IMR-90 (cell line): Measurements from ENCODE around the gene ZNF473. TPM values are rescaled to one million over a fixed set of nuclear protein-coding genes. Genes with fewer than 3 reads are reported as not detected.

Experiments used
- ATAC-seq: fragments of 200-7000 bp; cut with Tn5 transposase; 2 replicates; pipeline ENCODE4 v1.9.1; 2020; ENCODE audit warnings: low read depth, mild to moderate bottlenecking, moderate library complexity
- BruUV-seq: library from RNA; stranded (reverse); fragments of 400-500 nt; replicated peaks from 2 replicates; lab custom pipeline; 2021; lab: Mats Ljungman, UMichigan
- CTCF ChIA-PET: fragments of 300-600 bp; formaldehyde crosslinking; extraction: SDS; loops from one replicate; lab custom pipeline; 2021; ENCODE audit warnings: antibody characterized with exemption; lab: Yijun Ruan, JAX
- POLR2A ChIA-PET: fragments of 300-600 bp; sonication (Branson Sonifier 250); formaldehyde crosslinking; loops from one replicate; lab custom pipeline; 2022; ENCODE audit warnings: antibody characterized with exemption; ENCODE audit not compliant: unreplicated experiment; lab: Charles Lee
- DNase-seq: peaks from one replicate; pipeline ENCODE4 v3.0.0; 2013
- H2AFZ ChIP-seq: replicated peaks from 2 replicates; pipeline ENCODE3; 2013; ENCODE audit warnings: low read length, mild to moderate bottlenecking; ENCODE audit not compliant: poor library complexity
- H2AK5ac ChIP-seq: 2 replicates; pipeline ENCODE4 v1.6.1; 2013; ENCODE audit warnings: low read depth, low read length, inconsistent platforms
- H2AK9ac ChIP-seq: replicated peaks from 2 replicates; pipeline ENCODE3; 2013; ENCODE audit warnings: mild to moderate bottlenecking, low read depth, low read length, moderate library complexity; ENCODE audit not compliant: poor library complexity
- H2BK120ac ChIP-seq: 2 replicates; pipeline ENCODE4 v1.6.1; 2013; ENCODE audit warnings: low read depth, low read length, inconsistent platforms
- H2BK15ac ChIP-seq: 3 replicates; pipeline ENCODE4 v1.6.1; 2013; ENCODE audit warnings: low read depth, low read length, inconsistent platforms
- H2BK20ac ChIP-seq: 2 replicates; pipeline ENCODE4 v1.6.1; 2013; ENCODE audit warnings: low read depth, mild to moderate bottlenecking, inconsistent platforms, low read length, moderate library complexity
- H2BK5ac ChIP-seq: 2 replicates; pipeline ENCODE4 v1.6.1; 2013; ENCODE audit warnings: mild to moderate bottlenecking, low read depth, low read length, inconsistent platforms; ENCODE audit not compliant: poor library complexity, severe bottlenecking
- H3K14ac ChIP-seq: replicated peaks from 2 replicates; pipeline ENCODE4 v1.6.1; 2013; ENCODE audit warnings: low read depth, low read length, inconsistent platforms
- H3K18ac ChIP-seq: 2 replicates; pipeline ENCODE4 v1.6.1; 2013; ENCODE audit warnings: low read depth, low read length, control low read depth
- H3K23ac ChIP-seq: 2 replicates; pipeline ENCODE4 v1.6.1; 2013; ENCODE audit warnings: low read depth, low read length, inconsistent platforms
- H3K27ac ChIP-seq: 2 replicates; pipeline ENCODE4 v1.5.1; 2013; ENCODE audit warnings: mild to moderate bottlenecking, control low read depth, low read length; ENCODE audit not compliant: insufficient read depth
- H3K27me3 ChIP-seq: 2 replicates; pipeline ENCODE4 v1.6.1; 2013; ENCODE audit warnings: low read length; ENCODE audit not compliant: control insufficient read depth, insufficient read depth
- H3K36me3 ChIP-seq: 2 replicates; pipeline ENCODE4 v1.6.1; 2013; ENCODE audit warnings: low read length, mixed read lengths; ENCODE audit not compliant: control insufficient read depth, insufficient read depth
- H3K4ac ChIP-seq: 2 replicates; pipeline ENCODE4 v1.6.1; 2013; ENCODE audit warnings: low read depth, low read length, inconsistent platforms
- H3K4me1 ChIP-seq: 2 replicates; pipeline ENCODE4 v1.6.1; 2013; ENCODE audit warnings: low read length, mixed read lengths; ENCODE audit not compliant: control insufficient read depth, insufficient read depth
- H3K4me2 ChIP-seq: 2 replicates; pipeline ENCODE4 v1.6.1; 2013; ENCODE audit warnings: low read depth, mild to moderate bottlenecking, control low read depth, low read length, moderate library complexity
- H3K4me3 ChIP-seq: 2 replicates; pipeline ENCODE4 v1.5.1; 2013; ENCODE audit warnings: low read depth, mild to moderate bottlenecking, control low read depth, low read length, moderate library complexity; ENCODE audit not compliant: insufficient read depth
- H3K56ac ChIP-seq: 2 replicates; pipeline ENCODE4 v1.6.1; 2013; ENCODE audit warnings: low read length, inconsistent platforms; ENCODE audit not compliant: insufficient read depth; ENCODE audit errors: extremely low read depth
- H3K79me1 ChIP-seq, 2 experiments: 2 replicates each; pipeline ENCODE4 v1.6.1; 2013; ENCODE audit warnings: low read length in 2 of 2, inconsistent platforms in 1 of 2, low read depth in 1 of 2
- H3K9ac ChIP-seq: 2 replicates; pipeline ENCODE4 v1.6.1; 2013; ENCODE audit warnings: low read depth, low read length, control low read depth
- H3K9me1 ChIP-seq: 2 replicates; pipeline ENCODE4 v1.6.1; 2013; ENCODE audit warnings: low read length, inconsistent platforms; ENCODE audit not compliant: insufficient read depth
- H3K9me3 ChIP-seq: 2 replicates; pipeline ENCODE4 v1.6.1; 2013; ENCODE audit warnings: low read length; ENCODE audit not compliant: control insufficient read depth, insufficient read depth
- H4K20me1 ChIP-seq: 2 replicates; pipeline ENCODE4 v1.6.1; 2013; ENCODE audit warnings: low read length, inconsistent platforms; ENCODE audit not compliant: insufficient read depth
- H4K5ac ChIP-seq: 2 replicates; pipeline ENCODE4 v1.6.1; 2013; ENCODE audit warnings: mild to moderate bottlenecking, low read depth, low read length, control low read depth
- H4K8ac ChIP-seq, 2 experiments: 2 replicates each; pipeline ENCODE4 v1.6.1; 2013; ENCODE audit warnings: low read depth in 2 of 2, low read length in 2 of 2, control low read depth in 1 of 2, inconsistent platforms in 1 of 2
- H4K91ac ChIP-seq: 2 replicates; pipeline ENCODE4 v1.6.1; 2013; ENCODE audit warnings: low read depth, low read length, inconsistent platforms; ENCODE audit not compliant: insufficient read depth
- CHD1 ChIP-seq: IDR thresholded peaks from 2 replicates; pipeline ENCODE4 v1.6.1; 2012; ENCODE audit warnings: low read depth, low read length, improper control_type of control experiment
- CTCF ChIP-seq: conservative IDR thresholded peaks from 2 replicates; pipeline ENCODE4 v1.5.1; 2012; ENCODE audit warnings: mild to moderate bottlenecking, low read depth, low read length, improper control_type of control experiment
- RAD21 ChIP-seq: IDR thresholded peaks from 2 replicates; pipeline ENCODE4 v1.6.1; 2012; ENCODE audit warnings: low read length, improper control_type of control experiment
- RCOR1 ChIP-seq: IDR thresholded peaks from 2 replicates; pipeline ENCODE4 v1.6.1; 2012; ENCODE audit warnings: mild to moderate bottlenecking, low read length, improper control_type of control experiment; ENCODE audit not compliant: insufficient replicate concordance
- SMC3 ChIP-seq: fragments of 150-350 bp; IDR thresholded peaks from 2 replicates; pipeline ENCODE4 v1.6.1; 2016; ENCODE audit warnings: low read depth, mild to moderate bottlenecking, antibody characterized with exemption, low read length, moderate library complexity
- WGBS, 2 experiments: methylation state at CpG; one replicate each; pipeline versions ENCODE4 v1.1.5 to v1.1.7; 2013; ENCODE audit warnings: missing lambda C conversion rate in 2 of 2; ENCODE audit not compliant: insufficient read length in 1 of 2; ENCODE audit errors: extremely low coverage in 2 of 2; 5-methylcytosine and 5-hydroxymethylcytosine counted together
- dilution Hi-C: fragments of 300-500 bp; cut with HindIII; formaldehyde crosslinking; loops from one replicate; pipeline ENCODE4 v1.14.3; 2018; ENCODE audit warnings: low sequenced_read_pairs; ENCODE audit not compliant: unreplicated experiment
- in situ Hi-C: fragments of 300-500 bp; cut with MboI; formaldehyde crosslinking; loops from 3 replicates; pipeline ENCODE4 v1.14.3; 2019; ENCODE audit warnings: low sequenced_read_pairs, inconsistent platforms, mixed read lengths
- intact Hi-C: fragments of 100-400 bp; cut with micrococcal nuclease; formaldehyde crosslinking; loops from 2 replicates; pipeline ENCODE4 v1.10.0; 2022
- polyA plus RNA-seq, 3 experiments: library from polyadenylated mRNA; depleted of rRNA; stranded (reverse); fragments of >200 nt; gene quantifications; 2 replicates each; pipeline ENCODE4 v1.2.3, GENCODE V29; 2012; ENCODE audit warnings: low replicate concordance in 1 of 3
- total RNA-seq: library from RNA; depleted of rRNA; stranded (reverse); fragments of >200 nt; gene quantifications from 2 replicates; pipeline ENCODE4 v1.2.3, GENCODE V29; 2012

Gene ZNF473
- total and polyA plus RNA-seq, 2 of the 4 experiments (the other 2 are of a cell fraction): 4.5 to 13.3 TPM

- Histone ChIP-seq H3K9ac (no peak overlapping the region), H4K5ac (no peak overlapping the region), H4K20me1 (no peaks in the 10 kb centered on the region), H3K4me1 (no peaks in the 10 kb centered on the region), H2AFZ (no peak overlapping the region), H2BK15ac (no peak overlapping the region), H3K4me2 (no peak overlapping the region), H2BK5ac (no peak overlapping the region), H2AK9ac (no peak overlapping the region), H2AK5ac (no peak overlapping the region), H3K4me3 (no peak overlapping the region), H2BK20ac (no peak overlapping the region), H3K23ac (no peak overlapping the region), H3K36me3 (peaks cover 50% of the 10 kb centered on the region), H3K79me1 (no peaks in the 10 kb centered on the region; a peak in 1 of 4 replicates), H2BK120ac (no peak overlapping the region), H3K14ac (no peak overlapping the region), H3K27ac (no peak overlapping the region), H3K56ac (no peak overlapping the region), H3K18ac (no peak overlapping the region), H3K9me3 (peaks cover 55% of the 10 kb centered on the region), H4K91ac (no peak overlapping the region), H3K9me1 (no peaks in the 10 kb centered on the region), H3K27me3 (no peaks in the 10 kb centered on the region), H4K8ac (no peak overlapping the region), H3K4ac (no peak overlapping the region)
- intact Hi-C loops: no loop called here
- no TSS peak for BruUV-seq
- in situ Hi-C loops: no loop called here
- dilution Hi-C loops: no loop called here
- CTCF ChIA-PET: no interaction called here
- DNase-seq: peak; percentile 18
- TF ChIP-seq CHD1: no peak
- TF ChIP-seq SMC3: peak; percentile 46
- peak; percentile 49 for TF ChIP-seq CTCF
- TF ChIP-seq RCOR1: no peak
- peak; percentile 52 for TF ChIP-seq RAD21
- POLR2A ChIA-PET: no interaction called here
- ATAC-seq: no peak
- WGBS, 2 experiments: 0% methylated on average over 1 of the region's 14 CpGs; no CpG with 5 or more reads in 1 of the 2 experiments
These were observed 21.1 kb downstream of the ZNF473 start for GRCh38 chr19:50046649-50047503.
